ENCODE data around the gene MORF4L1.
"Not testable (repeated sequence)": the region's sequence is repeated elsewhere in the genome, so short reads cannot be mapped to it uniquely, and the experiment has no call there.

Gene MORF4L1

GRCh38 chr15:78866803-78867202 lies 5.9 kb upstream of the MORF4L1 start:
- no peak overlapping the region for H3K4me3 ChIP-seq (ENCODE audit: low read depth, low read length)
- peak; percentile 32 for DNase-seq (ENCODE audit: low read depth)
- no peak for TF ChIP-seq CTCF (IDR thresholded peaks at IDR 0.05; ENCODE audit: control insufficient read depth, extremely low read depth, insufficient read depth)

- no peak overlapping the region for H3K4me3 ChIP-seq (ENCODE audit: low read depth, low read length)
- DNase-seq (ENCODE audit: low read depth) = no peak
- no peak for TF ChIP-seq CTCF (IDR thresholded peaks at IDR 0.05; ENCODE audit: control insufficient read depth, extremely low read depth, insufficient read depth)
These were observed 4.3 kb upstream of the MORF4L1 start for GRCh38 chr15:78868366-78868765.

GRCh38 chr15:78871483-78872127 lies 1.1 kb upstream of the MORF4L1 start:
- DNase-seq (ENCODE audit: low read depth); H3K4me3 ChIP-seq (ENCODE audit: low read depth, low read length): not testable (repeated sequence)

- peak overlapping the region; percentile 79 for H3K4me3 ChIP-seq (ENCODE audit: low read depth, low read length)
- peak; percentile 54 for TF ChIP-seq CTCF (IDR thresholded peaks at IDR 0.05; ENCODE audit: control insufficient read depth, extremely low read depth, insufficient read depth)
- DNase-seq (ENCODE audit: low read depth) = peak; percentile 46
These were observed 492 bp downstream of the MORF4L1 start for GRCh38 chr15:78872972-78873792.

- DNase-seq (ENCODE audit: low read depth) = peak; percentile 78
These were observed 1.4 kb downstream of the MORF4L1 start for GRCh38 chr15:78873793-78874765.

GRCh38 chr15:78875107-78875914 lies 2.6 kb downstream of the MORF4L1 start:
- no peak for DNase-seq (ENCODE audit: low read depth)
- TF ChIP-seq CTCF (IDR thresholded peaks at IDR 0.05; ENCODE audit: control insufficient read depth, extremely low read depth, insufficient read depth) = no peak
- H3K4me3 ChIP-seq (ENCODE audit: low read depth, low read length) = peak overlapping the region; percentile 79

More at GRCh38 chr15:78873793-78874765, 1.4 kb downstream of the MORF4L1 start:
- 0 out of 2 replicates have a peak, but pooled peaks have one; percentile 9 for TF ChIP-seq CTCF (IDR thresholded peaks at IDR 0.05; ENCODE audit: control insufficient read depth, extremely low read depth, insufficient read depth)
- H3K4me3 ChIP-seq (ENCODE audit: low read depth, low read length) = peak overlapping the region; percentile 79

GRCh38 chr15:78876954-78877353 lies 4.3 kb downstream of the MORF4L1 start:
- not testable (repeated sequence) for DNase-seq (ENCODE audit: low read depth); H3K4me3 ChIP-seq (ENCODE audit: low read depth, low read length)
